Measurements from ENCODE around the gene LCN6.
"Not testable (repeated sequence)": the region's sequence is repeated elsewhere in the genome, so short reads cannot be mapped to it uniquely, and the experiment has no call there.

Gene LCN6

GRCh38 chr9:136786451-136786850 is 38.1 kb upstream of the LCN6 start:
- H3K4me3 ChIP-seq (ENCODE audit: control insufficient read depth, low read depth, low read length) = no peak overlapping the region
- DNase-seq (ENCODE audit: low read depth) = no peak
- TF ChIP-seq CTCF (conservative IDR thresholded peaks at IDR 0.05; ENCODE audit: control insufficient read depth, insufficient read depth, low read depth, low read length) = no peak

- DNase-seq (ENCODE audit: low read depth) = not testable (repeated sequence)
Measured at GRCh38 chr9:136785565-136786355, 37.4 kb upstream of the LCN6 start.

GRCh38 chr9:136784997-136785361 is 36.7 kb upstream of the LCN6 start:
- no peak for TF ChIP-seq CTCF (conservative IDR thresholded peaks at IDR 0.05; ENCODE audit: control insufficient read depth, insufficient read depth, low read depth, low read length)
- DNase-seq (ENCODE audit: low read depth) = no peak
- H3K4me3 ChIP-seq (ENCODE audit: control insufficient read depth, low read depth, low read length) = no peak overlapping the region

More at GRCh38 chr9:136785565-136786355, 37.4 kb upstream of the LCN6 start:
- H3K4me3 ChIP-seq (ENCODE audit: control insufficient read depth, low read depth, low read length) = not testable (repeated sequence)

- peak; percentile 31 for TF ChIP-seq CTCF (conservative IDR thresholded peaks at IDR 0.05; ENCODE audit: control insufficient read depth, insufficient read depth, low read depth, low read length)
- no peak overlapping the region for H3K4me3 ChIP-seq (ENCODE audit: control insufficient read depth, low read depth, low read length)
- DNase-seq (ENCODE audit: low read depth) = peak; percentile 37
Measured at GRCh38 chr9:136784249-136784996, 36.1 kb upstream of the LCN6 start.

- no peak for TF ChIP-seq CTCF (conservative IDR thresholded peaks at IDR 0.05; ENCODE audit: control insufficient read depth, insufficient read depth, low read depth, low read length)
- no peak overlapping the region for H3K4me3 ChIP-seq (ENCODE audit: control insufficient read depth, low read depth, low read length)
- no peak for DNase-seq (ENCODE audit: low read depth)
Measured at GRCh38 chr9:136782452-136782851, 34.1 kb upstream of the LCN6 start.

GRCh38 chr9:136779808-136780207 is 31.5 kb upstream of the LCN6 start:
- no peak for TF ChIP-seq CTCF (conservative IDR thresholded peaks at IDR 0.05; ENCODE audit: control insufficient read depth, insufficient read depth, low read depth, low read length)
- DNase-seq (ENCODE audit: low read depth) = no peak
- H3K4me3 ChIP-seq (ENCODE audit: control insufficient read depth, low read depth, low read length) = no peak overlapping the region

GRCh38 chr9:136777359-136777758 is 29.0 kb upstream of the LCN6 start:
- DNase-seq (ENCODE audit: low read depth) = no peak
- H3K4me3 ChIP-seq (ENCODE audit: control insufficient read depth, low read depth, low read length) = no peak overlapping the region
- TF ChIP-seq CTCF (conservative IDR thresholded peaks at IDR 0.05; ENCODE audit: control insufficient read depth, insufficient read depth, low read depth, low read length) = no peak

Data from fibroblast of mammary gland (primary cell).